22Rv1 (cell line): ENCODE measurements around the gene CDR2L.

Experiments
- CTCF ChIP-seq: fragments of 450-650 bp; IDR thresholded peaks from 2 replicates; pipeline ENCODE4 v1.5.1; 2017; ENCODE audit warnings: mild to moderate bottlenecking
- ZFX ChIP-seq: fragments of 450-650 bp; IDR thresholded peaks from 2 replicates; pipeline ENCODE4 v1.6.1; 2017; ENCODE audit warnings: antibody characterized with exemption, borderline replicate concordance

GRCh38 chr17:74954665-74955421, 32.6 kb upstream of the CDR2L start:
- TF ChIP-seq CTCF, result no peak
- TF ChIP-seq ZFX, result no peak
